ENCODE results near the gene NYNRIN.
"Not testable (repeated sequence)": the region's sequence is repeated elsewhere in the genome, so short reads cannot be mapped to it uniquely, and the experiment has no call there.

Gene NYNRIN

DNA sequence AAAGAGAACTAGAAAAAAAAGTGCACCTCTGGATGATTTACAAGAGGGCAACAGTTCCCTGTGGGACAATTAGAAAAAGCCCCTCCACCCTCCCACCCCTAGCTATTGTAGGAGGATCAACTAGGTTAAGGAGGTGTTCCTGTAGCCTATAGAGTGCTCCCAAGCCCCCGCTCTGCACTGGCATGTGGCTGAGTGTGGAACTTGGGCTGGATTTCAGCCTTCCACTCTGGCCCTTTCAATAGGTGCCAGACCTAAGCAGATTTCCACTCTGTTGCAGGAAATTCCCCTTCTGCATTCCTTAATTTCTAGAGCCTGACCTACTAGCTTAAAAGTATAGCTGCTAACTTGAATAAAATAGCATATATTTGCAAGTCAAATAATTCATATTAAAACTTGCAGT lies 28.1 kb upstream of the NYNRIN start:
- DNase-seq, result no peak

DNA sequence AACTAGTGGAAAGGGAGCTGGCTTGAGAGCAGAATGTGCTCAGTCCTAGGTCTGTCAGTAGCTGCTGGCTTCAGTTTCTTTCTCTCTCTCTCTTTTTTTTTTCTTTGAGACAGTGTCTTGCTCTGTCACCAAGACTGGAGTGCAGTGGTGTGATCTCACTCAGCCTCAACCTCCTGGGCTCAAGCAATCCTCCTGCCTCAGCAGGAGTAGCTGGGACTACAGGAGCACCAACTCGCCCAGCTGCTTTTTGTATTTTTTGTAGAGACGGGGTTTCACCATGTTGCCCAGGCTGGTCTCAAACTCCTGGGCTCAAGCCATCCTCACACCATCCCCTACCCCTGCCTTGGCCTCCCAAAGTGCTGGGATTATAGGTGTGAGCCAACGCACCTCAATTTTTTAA lies 27.2 kb upstream of the NYNRIN start:
- not testable (repeated sequence) for DNase-seq

GRCh38 chr14:24372701-24373416 lies 25.9 kb upstream of the NYNRIN start:
- no peak for DNase-seq

- DNase-seq, result no peak
Observed at GRCh38 chr14:24376448-24377070, 22.2 kb upstream of the NYNRIN start.

DNA sequence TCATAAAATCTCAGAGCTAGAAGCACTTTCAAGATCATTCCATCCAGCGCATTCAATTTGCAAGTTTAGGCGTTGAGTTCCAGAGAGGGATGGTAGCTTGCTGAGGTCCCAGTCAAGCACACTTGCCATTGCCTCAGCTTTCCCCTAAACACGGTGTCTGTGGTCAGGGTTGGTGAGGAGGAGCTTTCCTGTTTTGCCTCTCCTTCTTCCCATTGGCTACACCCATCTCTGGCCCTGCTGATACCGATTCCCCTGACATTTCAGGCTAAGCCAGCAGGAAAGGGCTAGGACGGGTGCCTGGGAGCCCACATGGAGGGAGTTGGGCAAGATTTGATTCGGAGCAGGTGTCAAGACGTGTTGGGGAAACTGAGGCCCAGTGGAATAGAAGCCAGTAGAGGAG lies 21.7 kb upstream of the NYNRIN start:
- no peak for DNase-seq

DNA sequence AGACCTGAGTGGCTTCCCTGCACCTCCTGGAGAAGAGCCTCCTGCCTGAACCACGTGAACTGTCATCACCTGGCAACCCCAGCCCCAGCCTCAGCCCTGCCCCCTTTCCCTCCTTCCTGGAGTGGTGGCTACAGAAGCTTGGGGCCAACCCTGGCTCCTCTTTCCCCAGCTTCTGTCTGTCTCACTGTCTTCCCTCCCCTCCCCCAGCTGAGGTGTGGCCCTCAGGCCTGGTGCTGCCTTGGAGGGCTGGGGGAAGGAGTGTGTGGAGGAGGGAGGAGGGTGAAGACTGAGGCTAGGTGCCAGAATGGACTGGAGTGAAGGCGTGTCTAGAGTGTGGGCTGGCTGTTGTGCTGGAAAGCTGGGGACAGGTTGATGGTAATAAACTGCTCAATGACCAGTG lies 21.1 kb upstream of the NYNRIN start:
- DNase-seq, result peak; percentile 71

- no peak for DNase-seq
Observed at GRCh38 chr14:24378327-24378726, 20.5 kb upstream of the NYNRIN start.

GRCh38 chr14:24378981-24379906 lies 19.6 kb upstream of the NYNRIN start:
- peak; percentile 42 for DNase-seq

DNA sequence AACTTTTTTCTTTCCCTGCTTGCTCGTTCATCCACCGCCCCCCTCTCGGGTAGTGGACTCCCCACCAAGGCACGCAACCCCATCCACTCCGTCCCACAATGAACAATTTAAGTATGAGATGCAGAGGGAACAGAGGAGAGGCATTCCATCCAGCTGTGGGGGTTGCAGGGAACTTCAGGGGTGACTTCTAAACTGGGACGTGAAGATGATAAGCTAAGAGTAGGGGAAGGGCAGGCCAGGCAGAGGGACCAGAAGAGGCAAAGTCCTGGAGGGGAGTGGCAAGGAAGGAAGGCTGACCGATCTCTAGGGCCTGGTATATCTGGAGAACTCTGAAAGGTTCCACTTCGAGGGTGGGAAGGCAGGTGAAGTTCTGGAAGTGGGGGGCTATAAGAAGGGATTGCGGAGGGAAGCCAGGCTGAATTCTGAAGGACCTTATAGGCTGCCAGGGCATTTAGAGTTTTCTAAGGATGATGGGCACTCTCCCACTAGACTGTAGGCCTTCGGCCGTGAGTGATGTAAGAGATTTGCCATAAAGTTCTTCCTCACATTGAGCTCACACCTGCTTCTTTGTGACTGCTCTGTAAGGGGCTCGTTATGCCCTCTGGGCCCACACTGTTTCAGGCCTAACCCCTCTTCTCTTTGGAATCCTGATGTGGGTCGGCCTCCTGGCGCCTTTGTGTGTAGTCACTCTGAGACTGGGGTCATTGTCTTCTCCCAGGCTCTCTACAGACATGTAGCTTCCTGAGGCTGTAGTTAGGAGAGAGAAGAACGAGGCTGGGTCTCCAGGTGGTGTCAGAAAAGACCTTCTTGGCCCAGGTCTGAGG lies 18.7 kb upstream of the NYNRIN start:
- no peak for DNase-seq

GRCh38 chr14:24381363-24382063 lies 17.3 kb upstream of the NYNRIN start:
- no peak for DNase-seq

- DNase-seq, result no peak
Observed at GRCh38 chr14:24382064-24382371, 16.8 kb upstream of the NYNRIN start.

GRCh38 chr14:24384169-24384568 lies 14.6 kb upstream of the NYNRIN start:
- no peak for DNase-seq

DNA sequence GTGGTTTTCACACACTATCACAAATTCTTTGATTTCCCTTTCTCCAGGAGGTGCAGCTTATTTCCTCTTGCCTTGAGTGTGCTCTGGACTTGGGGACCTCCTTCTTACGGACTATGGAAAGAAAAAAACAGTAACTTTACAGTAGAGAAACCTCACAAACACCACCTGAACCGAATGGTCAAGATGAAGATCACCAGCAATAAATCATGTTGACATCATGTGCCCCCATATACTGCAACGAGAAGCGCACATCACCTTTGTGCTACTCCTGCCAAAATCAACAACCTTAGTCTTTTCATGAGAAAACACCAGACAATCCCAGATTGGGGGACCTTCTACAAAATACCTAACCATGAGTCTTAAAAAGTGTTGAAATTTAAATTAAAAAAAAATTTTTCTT lies 13.3 kb upstream of the NYNRIN start:
- DNase-seq, result no peak

DNA sequence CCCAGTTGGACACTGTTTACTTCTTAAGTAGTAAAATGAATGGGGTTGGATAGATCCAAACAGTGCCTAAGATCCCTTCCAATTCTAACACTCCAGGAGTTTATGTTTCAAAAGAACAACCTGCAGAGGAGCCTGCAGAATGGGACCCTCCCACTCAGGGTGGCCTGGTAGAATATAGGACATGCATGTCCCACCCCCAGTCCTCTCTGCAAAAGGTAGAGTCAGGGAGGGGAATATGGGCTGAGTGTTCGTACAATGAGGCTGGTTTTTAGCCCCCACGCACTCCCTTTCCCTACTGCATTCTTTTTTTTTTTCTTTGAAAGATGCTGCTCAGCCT lies 11.8 kb upstream of the NYNRIN start:
- DNase-seq, result no peak

- not testable (repeated sequence) for DNase-seq
Observed at GRCh38 chr14:24387579-24387978, 11.2 kb upstream of the NYNRIN start.

- DNase-seq, result no peak
Observed at GRCh38 chr14:24388474-24389179, 10.2 kb upstream of the NYNRIN start.

DNA sequence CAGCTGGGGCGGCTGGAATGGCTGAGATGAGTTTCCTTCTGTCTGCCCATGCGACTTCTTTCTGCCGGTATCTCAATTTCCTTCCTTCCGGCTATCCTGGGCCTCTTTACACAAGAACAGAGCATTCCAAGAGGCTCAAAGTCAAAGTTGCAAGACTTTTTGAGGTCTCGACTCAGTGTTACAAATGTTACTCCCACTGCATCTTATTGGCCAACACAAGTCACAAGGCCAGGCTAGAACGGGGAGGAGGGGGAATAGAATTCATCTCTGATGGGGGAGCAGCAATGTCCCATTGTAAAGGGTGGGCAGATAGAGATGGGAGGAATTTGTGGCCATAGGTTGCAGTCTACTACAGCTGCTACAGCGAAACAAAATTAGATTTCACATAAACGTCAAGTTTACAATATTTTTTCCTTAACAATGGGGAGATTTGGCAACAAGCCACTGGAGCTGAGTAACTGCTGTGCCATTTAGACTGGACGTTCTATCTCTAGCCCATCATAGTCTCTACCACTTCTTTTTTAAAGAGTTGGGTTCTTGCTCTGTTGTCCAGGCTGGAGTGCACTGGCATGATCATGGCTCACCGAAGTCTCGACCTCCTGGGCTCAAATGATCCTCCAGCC lies 9.5 kb upstream of the NYNRIN start:
- DNase-seq, result no peak

- no peak for DNase-seq
Observed at GRCh38 chr14:24390701-24391468, 7.9 kb upstream of the NYNRIN start.

DNA sequence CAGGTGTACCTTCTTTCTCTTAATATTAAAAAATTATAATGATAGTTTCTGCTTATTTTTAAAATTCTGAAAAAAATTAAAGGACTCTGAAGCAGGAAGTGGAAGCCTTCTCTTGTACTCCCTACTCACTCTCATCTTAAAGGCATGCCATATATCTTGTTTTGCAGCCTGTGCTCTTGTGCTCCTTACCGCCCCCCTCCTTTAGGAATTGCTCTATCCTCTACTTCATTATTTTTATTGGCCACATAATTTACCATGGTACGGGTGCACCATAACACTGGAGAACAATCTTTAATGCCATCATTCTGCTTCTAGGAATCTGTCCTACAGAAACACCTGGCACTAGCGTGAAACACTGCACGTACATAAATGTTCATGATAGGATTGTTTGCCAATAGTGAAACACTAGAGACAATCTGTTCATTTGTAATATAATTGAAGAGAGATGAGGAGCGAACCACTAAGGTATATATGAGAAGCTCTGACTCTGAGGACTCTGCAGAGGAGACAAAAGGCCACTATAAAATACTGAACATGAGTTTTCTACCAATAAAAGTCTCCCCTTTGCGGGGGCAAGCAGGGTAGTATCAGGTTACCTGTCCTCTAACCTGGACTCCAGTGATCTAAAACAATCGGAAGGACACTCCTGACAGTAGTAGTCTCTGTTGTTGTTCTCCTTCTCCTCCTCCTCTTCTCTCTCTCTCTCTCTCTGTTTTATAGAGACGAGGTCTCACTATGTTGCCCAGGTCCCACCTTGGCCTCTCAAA lies 6.3 kb upstream of the NYNRIN start:
- DNase-seq, result peak; percentile 63

GRCh38 chr14:24394275-24394674 lies 4.5 kb upstream of the NYNRIN start:
- no peak for DNase-seq

Measured in DMS79 treated with DMSO at 0.1 percent for 48 hours (cell line).